Vagina (tissue), 2 donors: Measurements from ENCODE around the gene SMARCD1.

Source experiments
- CTCF ChIP-seq, 3 experiments: fragments of 450-650 bp in 2 of 3; fragments of 200-600 bp in 1 of 3; sonication (generic) in 1 of 3; IDR thresholded peaks; one replicate each; pipeline ENCODE4 v1.5.1; 2017 to 2019; ENCODE audit warnings: antibody characterized with exemption in 3 of 3, mild to moderate bottlenecking in 2 of 3, moderate library complexity in 2 of 3
- POLR2A ChIP-seq, 2 donors: fragments of 450-650 bp; IDR thresholded peaks; one replicate each; pipeline ENCODE4 v1.6.1; 2017; ENCODE audit warnings: antibody characterized with exemption in 2 of 2, mild to moderate bottlenecking in 2 of 2, moderate library complexity in 2 of 2
- POLR2AphosphoS5 ChIP-seq, 2 donors: sonication (generic); formaldehyde crosslinking; IDR thresholded peaks; one replicate each; pipeline ENCODE4 v1.9.0; 2017; ENCODE audit warnings: antibody characterized with exemption in 2 of 2, mild to moderate bottlenecking in 2 of 2, low read depth in 1 of 2; ENCODE audit not compliant: insufficient read depth in 1 of 2

- no peak for TF ChIP-seq CTCF (IDR thresholded peaks at IDR 0.05)
- no peak for TF ChIP-seq POLR2A (IDR thresholded peaks at IDR 0.05)
- TF ChIP-seq POLR2AphosphoS5 (IDR thresholded peaks at IDR 0.05; ENCODE audit: insufficient read depth in 1 of 2, low read depth in 1 of 2), result no peak
These were observed 20.8 kb downstream of the SMARCD1 start for GRCh38 chr12:50105913-50106450.
